ENCODE results near the gene GRIA1. TPM values are rescaled to one million over a fixed set of nuclear protein-coding genes. Genes with fewer than 3 reads are reported as not detected.

Gene GRIA1
- total RNA-seq, 1 donor from 2014 or later, result not detected

DNA sequence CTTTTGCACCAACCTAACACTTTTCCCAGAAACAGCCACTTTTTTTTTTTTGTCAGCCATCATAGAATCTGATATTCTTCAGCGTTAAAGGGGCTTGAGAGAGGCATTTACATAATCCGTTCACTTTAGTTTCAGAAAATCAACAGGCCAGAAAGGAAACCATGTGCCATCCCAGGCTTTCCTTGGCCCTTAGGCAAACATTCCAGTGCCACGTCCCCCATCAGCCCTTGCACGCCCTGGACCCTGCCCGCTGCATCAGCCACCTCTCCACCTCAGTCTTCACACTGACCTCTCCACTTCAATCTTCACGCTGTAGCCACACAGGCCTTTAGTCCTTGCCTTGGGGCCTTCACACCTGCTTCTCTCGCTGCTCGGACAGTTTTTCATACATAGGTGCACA, 123.2 kb downstream of the GRIA1 start:
- Mint-ChIP-seq H3K4me3 (ENCODE audit: unreplicated experiment) (no peak overlapping the region), H3K9me3 (ENCODE audit: unreplicated experiment) (no peaks in the 10 kb centered on the region), H3K36me3 (ENCODE audit: unreplicated experiment) (no peaks in the 10 kb centered on the region), H3K27me3 (ENCODE audit: unreplicated experiment) (no peaks in the 10 kb centered on the region), H3K4me1 (ENCODE audit: low read depth, unreplicated experiment) (no peaks in the 10 kb centered on the region), H3K27ac (ENCODE audit: unreplicated experiment) (no peak overlapping the region)
- no peak for DNase-seq
- TF ChIP-seq, protein P1, sequence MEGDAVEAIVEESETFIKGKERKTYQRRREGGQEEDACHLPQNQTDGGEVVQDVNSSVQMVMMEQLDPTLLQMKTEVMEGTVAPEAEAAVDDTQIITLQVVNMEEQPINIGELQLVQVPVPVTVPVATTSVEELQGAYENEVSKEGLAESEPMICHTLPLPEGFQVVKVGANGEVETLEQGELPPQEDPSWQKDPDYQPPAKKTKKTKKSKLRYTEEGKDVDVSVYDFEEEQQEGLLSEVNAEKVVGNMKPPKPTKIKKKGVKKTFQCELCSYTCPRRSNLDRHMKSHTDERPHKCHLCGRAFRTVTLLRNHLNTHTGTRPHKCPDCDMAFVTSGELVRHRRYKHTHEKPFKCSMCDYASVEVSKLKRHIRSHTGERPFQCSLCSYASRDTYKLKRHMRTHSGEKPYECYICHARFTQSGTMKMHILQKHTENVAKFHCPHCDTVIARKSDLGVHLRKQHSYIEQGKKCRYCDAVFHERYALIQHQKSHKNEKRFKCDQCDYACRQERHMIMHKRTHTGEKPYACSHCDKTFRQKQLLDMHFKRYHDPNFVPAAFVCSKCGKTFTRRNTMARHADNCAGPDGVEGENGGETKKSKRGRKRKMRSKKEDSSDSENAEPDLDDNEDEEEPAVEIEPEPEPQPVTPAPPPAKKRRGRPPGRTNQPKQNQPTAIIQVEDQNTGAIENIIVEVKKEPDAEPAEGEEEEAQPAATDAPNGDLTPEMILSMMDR (IDR thresholded peaks at IDR 0.05; ENCODE audit: partially characterized antibody, unreplicated experiment), result no peak

DNA sequence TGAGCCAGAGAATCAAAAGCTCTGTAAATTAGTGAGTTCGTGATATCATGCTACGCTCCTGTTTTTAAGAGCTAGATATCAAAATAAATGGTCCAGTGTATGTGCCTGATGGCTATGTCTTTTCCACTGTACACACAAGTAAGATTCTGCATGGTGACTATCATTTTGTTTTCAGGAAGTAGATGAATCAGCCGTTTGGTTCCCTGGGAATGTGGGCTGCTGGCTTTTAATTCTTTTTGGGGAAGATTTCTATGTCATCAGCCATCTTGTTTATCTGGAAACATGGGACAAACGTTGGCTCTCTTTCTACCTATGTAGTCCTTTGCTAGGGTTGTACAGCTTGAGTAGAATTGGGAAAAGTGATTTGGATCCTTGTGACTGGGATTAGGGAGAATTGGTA, 126.7 kb downstream of the GRIA1 start:
- H3K9me3 Mint-ChIP-seq (ENCODE audit: unreplicated experiment), result no peaks in the 10 kb centered on the region
- DNase-seq, result no peak
- TF ChIP-seq, protein P1 (IDR thresholded peaks at IDR 0.05; ENCODE audit: partially characterized antibody, unreplicated experiment), result no peak
- H3K27ac Mint-ChIP-seq (ENCODE audit: unreplicated experiment), result no peak overlapping the region
- H3K4me3 Mint-ChIP-seq (ENCODE audit: unreplicated experiment), result no peak overlapping the region
- H3K36me3 Mint-ChIP-seq (ENCODE audit: unreplicated experiment), result no peaks in the 10 kb centered on the region
- peaks cover 5% of the 10 kb centered on the region for H3K4me1 Mint-ChIP-seq (ENCODE audit: low read depth, unreplicated experiment)
- H3K27me3 Mint-ChIP-seq (ENCODE audit: unreplicated experiment), result no peaks in the 10 kb centered on the region

DNA sequence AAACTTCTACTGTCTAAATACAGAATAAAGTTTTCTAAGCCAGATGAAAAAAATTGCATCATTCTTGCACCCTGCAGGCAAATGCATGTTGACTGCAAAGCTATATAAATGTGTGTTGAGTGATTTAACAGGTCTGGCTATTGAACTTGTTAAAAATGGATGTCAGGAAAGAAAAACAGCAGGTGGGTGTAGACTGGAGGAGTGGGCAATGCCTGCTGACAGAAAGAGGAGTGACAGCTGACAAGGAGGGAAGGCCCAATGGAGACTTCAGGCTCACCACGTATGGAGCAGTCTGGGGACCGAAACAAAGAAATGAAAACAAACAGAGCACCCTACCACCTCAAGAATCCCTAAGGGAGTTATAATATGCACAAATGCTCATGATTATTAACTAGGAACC, 127.8 kb downstream of the GRIA1 start:
- Mint-ChIP-seq H3K27me3 (ENCODE audit: unreplicated experiment) (no peaks in the 10 kb centered on the region), H3K4me3 (ENCODE audit: unreplicated experiment) (no peak overlapping the region), H3K36me3 (ENCODE audit: unreplicated experiment) (no peaks in the 10 kb centered on the region), H3K9me3 (ENCODE audit: unreplicated experiment) (no peaks in the 10 kb centered on the region), H3K4me1 (ENCODE audit: low read depth, unreplicated experiment) (peaks cover 5% of the 10 kb centered on the region), H3K27ac (ENCODE audit: unreplicated experiment) (no peak overlapping the region)
- DNase-seq, result no peak
- TF ChIP-seq, protein P1 (IDR thresholded peaks at IDR 0.05; ENCODE audit: partially characterized antibody, unreplicated experiment), result no peak

- TF ChIP-seq, protein P1 (IDR thresholded peaks at IDR 0.05; ENCODE audit: partially characterized antibody, unreplicated experiment), result no peak
- DNase-seq, result no peak
- Mint-ChIP-seq H3K9me3 (ENCODE audit: unreplicated experiment) (no peaks in the 10 kb centered on the region), H3K27ac (ENCODE audit: unreplicated experiment) (no peak overlapping the region), H3K27me3 (ENCODE audit: unreplicated experiment) (no peaks in the 10 kb centered on the region), H3K4me1 (ENCODE audit: low read depth, unreplicated experiment) (peaks cover 5% of the 10 kb centered on the region), H3K4me3 (ENCODE audit: unreplicated experiment) (no peak overlapping the region), H3K36me3 (ENCODE audit: unreplicated experiment) (no peaks in the 10 kb centered on the region)
Measured at GRCh38 chr5:153618867-153619266, 128.4 kb downstream of the GRIA1 start.

- Mint-ChIP-seq H3K4me1 (ENCODE audit: low read depth, unreplicated experiment) (peaks cover 5% of the 10 kb centered on the region), H3K27me3 (ENCODE audit: unreplicated experiment) (no peaks in the 10 kb centered on the region), H3K4me3 (ENCODE audit: unreplicated experiment) (no peak overlapping the region), H3K9me3 (ENCODE audit: unreplicated experiment) (no peaks in the 10 kb centered on the region), H3K36me3 (ENCODE audit: unreplicated experiment) (no peaks in the 10 kb centered on the region), H3K27ac (ENCODE audit: unreplicated experiment) (no peak overlapping the region)
- TF ChIP-seq, protein P1 (IDR thresholded peaks at IDR 0.05; ENCODE audit: partially characterized antibody, unreplicated experiment), result no peak
- no peak for DNase-seq
Measured at GRCh38 chr5:153619771-153620170, 129.3 kb downstream of the GRIA1 start.
